ENCODE results near the gene SLC26A9. TPM values are rescaled to one million over a fixed set of nuclear protein-coding genes. Genes with fewer than 3 reads are reported as not detected.

Gene SLC26A9
- total and polyA plus RNA-seq, 2 experiments from 2014 or later, result 1.0 to 4.0 TPM

DNA sequence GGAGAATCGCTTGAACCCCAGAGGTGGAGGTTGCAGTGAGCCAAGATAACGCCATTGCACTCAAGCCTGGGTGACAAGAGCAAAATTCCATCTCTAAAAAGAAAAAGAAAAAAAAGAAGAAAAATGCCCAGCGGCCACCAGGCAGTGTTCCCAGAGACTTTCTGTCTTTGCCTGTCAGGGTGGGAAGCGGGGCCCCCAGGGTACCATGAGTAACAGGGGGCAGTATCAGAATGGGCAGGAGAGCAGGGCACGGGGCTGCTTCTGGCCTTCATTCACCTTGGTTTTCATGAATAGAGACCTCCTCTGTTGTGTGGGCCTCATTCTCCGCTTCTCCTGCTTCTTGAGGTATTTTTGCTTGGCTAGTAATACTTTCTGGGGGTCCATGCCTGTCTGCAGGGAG, 20.4 kb downstream of the SLC26A9 start:
- Histone ChIP-seq H3K4me1 (ENCODE audit: low read depth) (peaks cover 35% of the 10 kb centered on the region), H3K4me3 (no peak overlapping the region), H3K36me3 (no peaks in the 10 kb centered on the region), H3K9me3 (ENCODE audit: low read depth) (no peaks in the 10 kb centered on the region), H3K27ac (no peak overlapping the region), H3K27me3 (no peaks in the 10 kb centered on the region)
- TF ChIP-seq, protein P1, sequence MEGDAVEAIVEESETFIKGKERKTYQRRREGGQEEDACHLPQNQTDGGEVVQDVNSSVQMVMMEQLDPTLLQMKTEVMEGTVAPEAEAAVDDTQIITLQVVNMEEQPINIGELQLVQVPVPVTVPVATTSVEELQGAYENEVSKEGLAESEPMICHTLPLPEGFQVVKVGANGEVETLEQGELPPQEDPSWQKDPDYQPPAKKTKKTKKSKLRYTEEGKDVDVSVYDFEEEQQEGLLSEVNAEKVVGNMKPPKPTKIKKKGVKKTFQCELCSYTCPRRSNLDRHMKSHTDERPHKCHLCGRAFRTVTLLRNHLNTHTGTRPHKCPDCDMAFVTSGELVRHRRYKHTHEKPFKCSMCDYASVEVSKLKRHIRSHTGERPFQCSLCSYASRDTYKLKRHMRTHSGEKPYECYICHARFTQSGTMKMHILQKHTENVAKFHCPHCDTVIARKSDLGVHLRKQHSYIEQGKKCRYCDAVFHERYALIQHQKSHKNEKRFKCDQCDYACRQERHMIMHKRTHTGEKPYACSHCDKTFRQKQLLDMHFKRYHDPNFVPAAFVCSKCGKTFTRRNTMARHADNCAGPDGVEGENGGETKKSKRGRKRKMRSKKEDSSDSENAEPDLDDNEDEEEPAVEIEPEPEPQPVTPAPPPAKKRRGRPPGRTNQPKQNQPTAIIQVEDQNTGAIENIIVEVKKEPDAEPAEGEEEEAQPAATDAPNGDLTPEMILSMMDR (IDR thresholded peaks at IDR 0.05; ENCODE audit: low read depth, low read length), result no peak
- no peak for DNase-seq (ENCODE audit: low read depth in 1 of 2, low spot score in 1 of 2)

DNA sequence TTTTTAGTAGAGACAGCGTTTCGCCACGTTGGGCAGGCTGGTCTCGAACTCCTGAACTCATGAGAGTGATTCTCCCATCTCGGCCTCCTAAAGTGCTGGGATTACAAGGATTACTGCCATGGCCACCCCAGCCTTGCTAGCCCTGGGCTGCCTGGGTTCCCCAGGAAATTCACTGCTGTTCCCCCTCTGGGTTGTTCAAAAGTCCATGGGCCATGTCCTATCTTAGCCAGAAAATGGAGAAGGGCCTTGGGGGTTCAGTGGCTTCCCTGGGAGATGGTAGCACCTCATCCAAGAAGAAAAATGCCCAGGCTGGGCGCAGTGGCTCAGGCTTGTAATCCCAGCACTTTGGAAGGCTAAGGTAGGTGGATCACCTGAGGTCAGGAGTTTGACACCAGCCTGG, 20.9 kb downstream of the SLC26A9 start:
- DNase-seq (ENCODE audit: low read depth in 1 of 2, low spot score in 1 of 2), result no peak
- Histone ChIP-seq H3K27ac (no peak overlapping the region), H3K27me3 (no peaks in the 10 kb centered on the region), H3K9me3 (ENCODE audit: low read depth) (no peaks in the 10 kb centered on the region), H3K4me1 (ENCODE audit: low read depth) (peaks cover 39% of the 10 kb centered on the region), H3K36me3 (no peaks in the 10 kb centered on the region), H3K4me3 (no peak overlapping the region)
- TF ChIP-seq, protein P1 (IDR thresholded peaks at IDR 0.05; ENCODE audit: low read depth, low read length), result no peak

DNA sequence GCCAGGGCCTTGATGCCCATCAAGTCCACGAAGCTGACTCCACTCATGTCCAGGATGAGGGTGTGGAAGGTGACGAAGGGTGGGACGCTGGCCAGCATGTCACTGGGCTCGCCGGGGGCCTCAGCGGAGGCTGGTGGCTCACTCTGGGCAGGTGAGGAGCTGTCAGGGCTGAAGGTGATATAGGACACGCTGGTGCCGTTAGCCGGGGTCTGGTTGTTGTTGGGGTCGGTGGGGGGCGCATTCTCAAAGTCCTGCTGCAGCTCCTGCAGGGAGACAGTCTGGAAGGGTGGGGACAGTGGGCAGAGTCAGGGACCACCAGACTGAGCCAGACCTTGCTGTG, 21.7 kb downstream of the SLC26A9 start:
- Histone ChIP-seq H3K27me3 (no peaks in the 10 kb centered on the region), H3K27ac (peak overlapping the region; percentile 91), H3K4me3 (no peak overlapping the region), H3K36me3 (no peaks in the 10 kb centered on the region), H3K9me3 (ENCODE audit: low read depth) (no peaks in the 10 kb centered on the region), H3K4me1 (ENCODE audit: low read depth) (peaks cover 42% of the 10 kb centered on the region)
- TF ChIP-seq, protein P1 (IDR thresholded peaks at IDR 0.05; ENCODE audit: low read depth, low read length), result no peak
- DNase-seq (ENCODE audit: low read depth in 1 of 2, low spot score in 1 of 2), result no peak

DNA sequence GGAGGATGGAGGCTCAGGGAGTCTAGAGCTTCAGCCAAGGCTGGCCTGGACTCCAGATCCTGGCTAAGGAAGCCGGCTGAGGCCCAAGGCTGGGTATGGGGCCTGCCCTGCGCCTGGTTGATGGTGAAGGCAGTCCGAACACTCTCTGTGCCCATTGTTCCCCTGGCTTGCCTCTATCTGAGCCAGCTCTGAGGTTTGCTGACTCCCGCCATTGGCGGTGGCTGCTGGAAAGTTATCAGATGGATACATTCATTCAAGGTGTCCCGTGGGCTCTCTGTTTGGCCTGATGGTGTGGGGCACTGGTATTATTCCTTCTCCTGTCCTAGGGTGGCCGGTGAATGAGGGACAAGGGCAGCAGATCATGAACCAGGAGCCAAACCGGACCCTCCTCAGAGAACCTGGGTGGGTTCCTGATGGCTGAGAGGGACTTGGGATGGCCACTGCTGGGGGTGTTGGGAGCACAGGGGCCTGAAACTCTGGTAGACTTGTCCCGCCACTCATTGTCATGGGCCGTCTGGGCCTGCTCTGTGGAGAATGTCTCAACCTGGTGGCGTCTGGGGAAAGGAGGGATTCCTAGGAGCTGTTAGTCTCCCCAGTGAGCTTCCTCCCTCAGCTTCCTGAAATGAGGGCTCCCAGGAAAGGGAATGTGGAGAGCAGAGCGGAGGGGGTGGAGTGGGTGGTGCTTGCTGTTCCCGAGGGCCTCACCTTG, 22.2 kb downstream of the SLC26A9 start:
- DNase-seq (ENCODE audit: low read depth in 1 of 2, low spot score in 1 of 2), result no peak
- Histone ChIP-seq H3K9me3 (ENCODE audit: low read depth) (no peaks in the 10 kb centered on the region), H3K36me3 (no peaks in the 10 kb centered on the region), H3K4me3 (no peak overlapping the region), H3K27ac (peak overlapping the region; percentile 91), H3K4me1 (ENCODE audit: low read depth) (peaks cover 45% of the 10 kb centered on the region), H3K27me3 (no peaks in the 10 kb centered on the region)
- TF ChIP-seq, protein P1 (IDR thresholded peaks at IDR 0.05; ENCODE audit: low read depth, low read length), result no peak

DNA sequence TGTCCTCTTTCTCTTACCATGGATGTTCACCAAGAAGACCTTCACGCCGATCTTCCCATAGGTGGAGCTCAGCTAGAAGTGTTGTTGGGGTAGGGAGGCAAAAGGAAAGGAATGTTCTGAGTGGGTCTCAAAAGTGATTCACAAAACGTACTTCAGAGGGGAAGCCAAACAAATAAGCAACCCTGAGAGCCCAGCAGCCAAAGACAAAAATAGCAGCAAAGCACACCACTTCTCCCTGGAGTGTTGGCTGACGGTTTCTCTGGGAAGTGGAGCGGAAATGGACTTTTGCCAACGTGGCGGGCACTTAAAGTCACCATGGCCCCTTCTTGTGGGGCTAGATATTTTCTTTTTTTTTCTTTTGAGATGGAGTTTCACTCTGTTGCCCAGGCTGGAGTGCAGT, 23.1 kb downstream of the SLC26A9 start:
- peak overlapping the region; percentile 91 for H3K27ac ChIP-seq
- H3K9me3 ChIP-seq (ENCODE audit: low read depth), result no peaks in the 10 kb centered on the region
- H3K4me1 ChIP-seq (ENCODE audit: low read depth), result peaks cover 53% of the 10 kb centered on the region
- TF ChIP-seq, protein P1 (IDR thresholded peaks at IDR 0.05; ENCODE audit: low read depth, low read length), result no peak
- peak; percentile 55 to 88 for DNase-seq (ENCODE audit: low read depth in 1 of 2, low spot score in 1 of 2)
- H3K27me3 ChIP-seq, result no peaks in the 10 kb centered on the region
- H3K4me3 ChIP-seq, result no peak overlapping the region
- H3K36me3 ChIP-seq, result no peaks in the 10 kb centered on the region

All from cardiac muscle cell (in vitro differentiated cells and primary cell).